HG03565 (cell line): ENCODE measurements around the gene JARID2.
"Not testable (repeated sequence)": the region's sequence is repeated elsewhere in the genome, so short reads cannot be mapped to it uniquely, and the experiment has no call there.

Source experiments
- ATAC-seq: cut with Tn5 transposase; IDR thresholded peaks from one replicate; pipeline ENCODE4 v1.9.1; 2021; ENCODE audit warnings: mild to moderate bottlenecking, moderate library complexity; ENCODE audit not compliant: unreplicated experiment

Gene JARID2

DNA sequence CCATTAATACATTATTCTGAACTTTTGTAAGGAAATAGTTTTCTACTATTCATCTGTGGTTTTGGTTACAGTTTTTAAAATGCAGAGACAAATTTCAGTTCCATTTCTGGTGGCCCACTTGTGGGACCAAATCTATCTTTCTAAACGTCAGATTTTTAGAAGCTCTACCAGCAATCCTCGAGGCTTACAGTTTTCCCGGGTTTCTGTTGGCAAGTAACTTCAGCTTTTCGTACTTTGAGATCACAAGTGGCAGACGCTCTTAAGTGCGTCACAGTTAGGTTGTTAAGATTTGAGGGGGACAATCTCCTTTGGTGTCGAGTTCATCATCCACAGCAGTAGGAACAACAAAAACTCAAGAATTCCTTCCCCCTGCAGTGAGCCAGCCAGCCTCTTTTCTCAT, 60.0 kb downstream of the JARID2 start:
- no peak for ATAC-seq

DNA sequence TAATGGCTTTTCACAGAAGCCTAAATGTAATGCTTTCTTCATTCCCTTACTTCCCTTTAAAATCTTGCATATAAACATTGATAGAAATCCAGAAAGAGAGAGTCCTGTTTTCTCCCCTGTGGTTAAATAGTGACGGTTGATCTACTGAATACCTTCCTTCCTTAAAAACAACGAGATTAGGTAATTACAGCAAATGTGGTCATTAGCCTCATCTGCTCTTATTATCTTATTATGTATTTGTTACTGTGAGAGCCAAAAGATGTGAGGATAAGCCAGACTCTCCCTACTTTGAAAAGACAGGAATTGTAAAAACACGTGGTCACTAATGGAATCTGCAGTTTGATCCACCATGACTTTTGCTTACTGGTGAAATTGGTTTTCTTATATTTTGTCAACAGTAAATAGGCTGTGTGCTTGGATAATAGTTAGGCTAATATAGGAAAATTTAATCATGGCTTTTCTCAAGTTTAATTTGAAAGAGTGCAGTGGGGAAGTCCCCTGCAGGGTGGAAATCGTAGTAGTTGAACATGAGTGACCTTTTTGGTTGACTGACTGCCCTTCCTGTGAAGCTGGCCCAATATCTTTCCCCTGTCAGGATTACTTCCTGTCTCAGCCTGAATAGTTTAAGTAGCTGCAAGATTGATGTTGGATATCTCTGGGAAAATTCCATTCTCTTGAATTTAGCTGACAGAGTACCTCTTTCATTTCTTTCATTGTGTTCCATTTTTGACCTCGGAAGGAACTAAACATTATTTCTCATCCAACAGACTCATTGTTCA, 62.8 kb downstream of the JARID2 start:
- no peak for ATAC-seq

DNA sequence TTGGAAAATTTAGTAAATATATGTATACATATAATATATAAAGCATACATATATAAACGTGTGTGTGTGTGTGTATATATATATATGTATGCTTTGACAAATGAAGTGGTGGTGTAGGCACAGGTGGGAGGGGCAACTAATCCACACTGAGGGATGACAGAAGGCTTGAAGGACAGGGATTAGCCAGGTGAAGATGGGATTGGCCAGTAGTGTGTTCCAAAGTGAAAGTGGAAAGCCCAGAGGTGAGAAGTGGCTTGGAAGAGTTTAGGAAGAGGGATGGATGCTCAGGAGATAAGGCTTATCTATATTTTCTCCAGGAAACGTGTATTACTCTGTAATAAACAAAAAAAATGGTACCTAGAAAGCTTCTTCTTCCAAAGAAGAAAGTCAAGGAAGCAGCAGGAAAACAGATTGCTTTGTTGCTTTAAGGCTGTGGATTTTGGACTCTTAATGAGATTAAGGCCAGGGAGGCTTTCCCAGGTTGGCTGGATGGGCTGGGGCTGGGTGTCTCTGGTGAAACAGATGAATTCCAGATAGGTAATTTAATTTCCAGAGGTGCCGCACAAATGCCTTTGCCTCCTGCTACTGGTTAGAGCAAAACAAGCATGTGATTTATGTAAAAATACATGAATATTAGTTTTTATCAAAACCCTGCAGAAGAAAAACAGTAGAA, 63.9 kb downstream of the JARID2 start:
- ATAC-seq: no peak

DNA sequence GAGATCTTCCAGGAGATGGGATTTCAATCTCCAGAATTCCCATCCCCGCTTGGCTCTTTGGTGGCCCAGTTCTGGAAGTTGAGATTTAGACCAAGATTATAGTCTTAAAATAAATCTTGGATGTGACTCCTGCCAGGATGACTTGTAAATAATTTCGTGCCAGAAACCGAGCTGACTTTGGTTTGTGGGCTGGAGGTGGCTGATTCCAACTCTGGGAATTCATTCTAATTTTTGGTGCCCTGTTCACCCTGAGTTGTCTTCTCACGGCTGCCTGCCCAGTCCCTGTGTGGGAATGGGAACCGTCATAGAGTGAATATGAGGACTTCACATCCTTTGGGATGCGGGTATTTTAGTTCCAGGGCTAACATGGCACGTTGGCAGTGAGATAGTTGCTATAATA, 64.8 kb downstream of the JARID2 start:
- ATAC-seq: no peak

DNA sequence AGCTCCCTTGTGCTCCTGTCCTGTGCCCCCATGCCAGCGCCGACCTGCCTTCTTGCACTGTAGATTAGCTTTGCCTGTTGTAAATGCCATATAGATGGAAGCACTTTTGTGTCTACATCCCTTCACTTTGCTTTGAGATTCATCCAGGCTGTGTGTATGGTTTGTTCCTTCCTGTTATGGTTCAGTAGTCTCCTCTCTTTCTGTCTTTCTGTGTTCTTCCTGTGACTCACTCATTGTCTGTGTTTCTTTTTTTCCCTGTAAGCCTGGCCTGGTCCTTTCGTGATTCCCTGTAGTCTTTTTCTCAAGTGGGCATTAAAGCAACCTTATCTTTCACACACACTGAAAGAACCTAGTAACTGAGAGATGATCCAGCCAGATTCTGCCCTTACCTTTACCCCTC, 66.6 kb downstream of the JARID2 start:
- ATAC-seq: no peak

DNA sequence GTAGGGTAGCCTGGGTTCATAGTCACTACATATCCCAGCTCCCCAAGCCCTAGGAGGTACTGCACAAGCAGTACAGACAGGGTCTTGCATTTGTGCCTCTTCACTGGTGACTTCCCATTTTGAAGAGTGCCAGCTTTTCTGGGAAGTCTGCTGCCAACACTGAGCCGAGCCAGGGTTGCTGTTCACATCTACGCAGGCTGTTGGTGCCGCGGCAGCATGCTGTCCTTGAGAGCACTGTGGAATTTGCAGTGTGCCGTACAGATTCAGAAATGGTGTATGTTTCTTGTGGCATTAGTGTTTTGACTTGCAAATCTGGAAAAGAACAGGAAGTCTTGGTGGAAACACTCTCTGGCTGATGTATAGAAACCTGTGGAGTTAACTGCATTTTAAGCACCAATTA, 67.5 kb downstream of the JARID2 start:
- ATAC-seq: no peak

DNA sequence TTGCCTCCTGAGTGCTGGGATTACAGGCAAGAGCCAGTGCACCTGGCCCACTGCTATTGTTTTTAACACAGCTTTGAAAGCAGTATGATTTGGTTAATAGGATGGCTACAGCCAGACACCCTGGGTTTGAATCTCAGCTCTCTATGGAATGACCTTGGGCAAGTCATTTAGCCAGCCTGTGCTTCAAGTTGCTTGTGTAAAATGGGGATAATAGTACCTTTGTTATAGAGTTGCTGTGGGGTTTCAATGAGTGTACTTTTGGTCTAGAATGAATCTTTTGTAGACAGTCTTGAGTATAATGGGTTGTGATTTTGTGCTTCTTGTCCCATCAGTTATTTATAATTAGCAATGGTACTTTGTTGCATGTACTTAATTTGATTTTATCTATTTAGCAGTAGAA, 70.9 kb downstream of the JARID2 start:
- ATAC-seq: no peak

DNA sequence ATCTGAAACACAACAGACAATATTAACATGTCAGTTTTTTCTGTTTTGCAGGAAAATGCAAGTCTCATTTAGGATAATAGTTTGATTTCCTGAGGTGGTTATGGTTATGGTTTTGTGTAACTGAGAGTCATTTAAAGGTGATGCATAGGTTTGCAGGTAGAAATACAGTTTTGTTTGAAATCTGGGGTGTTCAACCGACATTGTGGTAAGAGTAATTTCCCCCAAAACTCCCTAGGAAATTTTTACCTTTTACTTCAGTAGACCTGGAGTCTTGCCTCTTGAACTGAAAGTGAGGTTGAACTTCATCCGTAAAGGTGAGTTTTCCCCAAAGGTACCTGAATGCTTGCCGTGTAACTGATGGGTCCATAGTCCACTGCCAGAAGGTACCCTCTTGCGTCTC, 71.4 kb downstream of the JARID2 start:
- no peak for ATAC-seq

DNA sequence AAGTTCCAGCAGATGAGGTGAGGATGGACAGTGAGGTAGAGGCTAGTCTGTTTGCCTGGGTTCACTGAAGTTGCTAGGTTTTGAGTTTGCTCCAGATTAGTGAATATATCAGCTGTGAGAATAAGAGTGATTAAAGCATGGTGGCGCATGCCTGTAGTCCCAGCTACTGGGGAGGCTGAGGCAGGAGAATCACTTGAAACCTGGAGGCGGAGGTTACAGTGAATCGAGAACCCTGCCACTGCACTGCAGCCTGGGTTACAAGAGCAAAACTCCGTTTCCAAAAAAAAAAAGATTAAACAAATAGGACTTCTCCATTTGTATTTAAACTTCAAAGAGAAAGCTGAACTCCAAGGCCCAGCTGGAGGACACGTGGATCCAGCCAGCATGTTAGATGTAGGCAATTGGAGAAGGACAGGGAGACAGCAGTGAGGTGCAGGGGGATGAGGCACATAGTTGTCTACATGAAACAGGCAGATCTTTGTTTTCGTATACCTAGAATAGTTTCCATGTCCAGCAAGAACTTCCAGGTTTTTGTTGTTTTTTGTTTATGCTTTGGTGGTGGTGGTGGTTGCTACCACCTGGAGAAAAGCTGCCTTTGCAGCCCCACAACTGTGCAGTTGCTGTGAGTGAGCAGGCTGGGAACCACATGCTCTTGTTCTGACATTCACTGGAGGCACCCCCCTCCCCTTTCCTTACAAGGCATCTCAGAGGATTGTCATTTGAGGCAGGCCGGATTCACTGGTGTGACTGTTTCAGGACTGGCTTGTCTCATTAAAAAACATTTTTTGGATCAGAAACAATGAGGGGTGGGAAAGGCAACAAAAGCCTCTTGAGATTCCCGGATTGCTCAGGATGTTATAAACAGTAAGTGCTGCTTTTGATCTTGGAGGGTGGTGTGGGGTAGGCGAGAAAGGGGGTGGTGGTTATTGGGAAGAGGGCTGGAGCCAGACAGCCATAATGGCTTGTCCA, 72.3 kb downstream of the JARID2 start:
- ATAC-seq: no peak

DNA sequence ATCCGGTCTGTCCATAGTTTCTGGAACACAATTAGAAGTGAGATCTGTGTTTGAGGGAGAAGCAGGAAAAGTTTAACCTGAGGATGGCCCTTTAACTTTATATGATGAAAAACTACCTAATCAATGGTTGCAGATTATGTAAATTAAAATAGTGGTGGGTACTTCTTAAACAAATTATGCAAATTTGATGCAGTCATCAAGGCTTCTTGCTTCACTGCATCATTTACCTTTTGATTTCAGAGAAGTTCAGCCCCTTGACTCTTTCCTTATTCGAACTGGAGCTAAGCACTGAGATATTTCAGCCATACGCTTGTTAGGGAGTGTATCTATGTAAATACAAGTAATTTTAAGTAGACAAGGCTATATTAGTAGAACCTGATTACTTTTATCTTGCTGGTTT, 73.8 kb downstream of the JARID2 start:
- no peak for ATAC-seq

DNA sequence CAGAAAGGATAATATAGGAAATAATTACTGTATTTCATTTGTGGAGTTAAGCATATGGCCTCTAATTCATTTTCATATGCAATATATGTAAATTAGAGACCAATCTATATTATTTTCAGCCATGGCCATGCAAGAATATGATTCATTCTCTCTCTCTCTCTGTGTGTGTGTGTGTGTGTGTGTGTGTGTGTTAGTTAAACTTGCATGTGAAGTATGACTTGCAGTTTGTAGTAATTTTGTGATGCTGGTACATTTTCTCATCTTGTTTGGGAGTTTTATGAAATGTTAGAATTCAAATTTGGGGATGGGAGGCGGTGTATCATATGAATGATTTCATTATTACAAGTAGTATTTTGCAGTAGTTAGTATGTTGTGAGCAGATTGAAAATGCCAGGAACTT, 74.8 kb downstream of the JARID2 start:
- no peak for ATAC-seq

DNA sequence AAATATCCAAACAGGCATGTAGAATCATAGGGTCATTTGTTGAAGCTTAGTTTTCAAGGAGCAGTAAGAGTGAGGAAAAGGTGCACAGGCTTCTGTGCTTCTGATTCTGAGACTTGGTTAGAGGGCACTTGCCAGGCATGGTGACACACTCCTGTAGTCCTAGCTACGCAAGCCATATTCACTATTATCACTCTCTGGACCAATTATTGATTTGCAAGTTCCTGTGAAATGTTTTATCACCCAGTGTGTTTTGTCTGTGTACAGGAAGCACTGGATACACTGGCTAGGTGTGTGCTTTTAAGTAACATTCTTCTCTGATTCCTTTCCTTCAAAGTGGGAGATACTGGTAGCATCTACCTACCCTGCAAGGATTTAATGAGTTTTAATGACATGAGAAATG, 76.3 kb downstream of the JARID2 start:
- ATAC-seq: no peak

DNA sequence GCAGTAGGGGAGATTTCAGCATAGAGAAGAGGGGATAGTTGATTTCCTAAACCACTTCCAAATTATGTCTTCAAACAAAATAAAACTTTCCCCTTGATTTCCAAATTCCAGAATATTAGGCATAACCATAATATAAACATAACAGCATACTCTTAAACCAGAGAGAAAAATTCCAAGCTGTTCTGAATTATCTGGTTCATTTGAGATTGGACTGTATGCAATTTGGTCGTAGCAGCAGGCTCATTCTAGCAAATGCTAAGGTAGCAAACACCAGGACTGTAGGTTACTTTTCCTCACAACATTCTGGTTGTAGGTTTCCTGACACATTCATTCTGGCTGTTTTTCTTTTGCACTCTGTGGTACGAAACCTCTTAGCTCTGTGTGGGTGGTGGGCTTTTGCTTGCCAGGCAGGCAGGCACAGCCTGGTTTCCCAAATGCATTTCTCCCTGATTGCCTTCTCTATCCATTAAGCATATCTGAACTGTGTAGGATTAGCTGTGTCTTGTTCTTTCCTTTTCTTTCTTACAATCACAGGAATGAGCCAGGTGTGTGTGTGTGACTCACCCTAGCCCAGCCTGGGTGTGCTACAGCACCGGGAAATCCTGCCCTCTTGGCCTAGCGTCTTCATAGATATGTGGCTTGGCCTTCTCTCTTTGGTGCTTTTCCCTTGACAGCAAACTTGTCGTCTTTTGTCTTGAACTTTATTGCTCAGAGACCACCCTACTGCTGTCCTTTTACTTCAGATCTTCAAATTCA, 77.1 kb downstream of the JARID2 start:
- no peak for ATAC-seq

DNA sequence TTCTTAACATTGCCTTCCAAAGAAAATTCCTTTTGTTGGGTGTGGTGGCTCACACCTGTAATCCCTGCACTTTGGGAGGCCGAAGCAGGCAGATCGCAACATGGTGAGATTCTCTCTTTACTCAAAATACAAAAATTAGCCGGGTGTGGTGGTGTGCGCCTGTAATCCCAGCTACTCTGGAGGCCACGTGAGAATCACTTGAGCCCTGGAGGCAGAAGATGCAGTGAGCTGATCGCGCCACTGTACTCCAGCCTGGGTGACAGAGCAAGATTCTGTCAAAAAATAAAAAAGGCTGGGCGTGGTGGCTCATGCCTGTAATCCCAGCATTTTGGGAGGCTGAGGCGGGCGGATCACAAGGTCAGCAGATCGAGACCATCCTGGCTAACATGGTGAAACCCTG, 77.7 kb downstream of the JARID2 start:
- not testable (repeated sequence) for ATAC-seq

DNA sequence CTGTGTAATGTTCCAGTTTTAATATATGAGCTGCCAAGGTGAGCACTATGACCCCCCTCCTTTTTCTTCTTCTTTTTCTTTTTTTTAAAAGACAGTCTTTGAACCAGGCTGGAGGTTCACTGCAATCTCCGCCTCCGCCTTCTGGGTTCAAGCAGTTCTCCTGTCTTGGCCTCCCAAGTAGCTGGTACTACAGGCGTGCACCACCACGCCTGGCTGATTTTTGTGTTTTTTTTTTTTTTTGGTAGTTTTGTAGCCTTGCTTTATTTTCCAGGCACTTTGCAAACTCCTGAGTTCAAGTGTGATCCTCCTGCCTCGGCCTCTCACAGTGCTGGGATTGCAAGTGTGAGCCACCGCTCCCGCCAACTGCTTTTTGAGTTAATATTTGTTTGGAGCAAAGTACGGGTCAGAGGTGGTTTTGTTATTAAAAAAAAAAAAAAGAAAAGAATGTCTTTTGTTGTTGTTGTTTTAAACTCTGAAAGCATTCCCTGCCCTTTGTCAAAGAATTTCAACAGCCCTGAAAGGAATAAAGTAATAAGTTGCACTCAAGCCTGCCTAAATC, 78.6 kb downstream of the JARID2 start:
- ATAC-seq: no peak

DNA sequence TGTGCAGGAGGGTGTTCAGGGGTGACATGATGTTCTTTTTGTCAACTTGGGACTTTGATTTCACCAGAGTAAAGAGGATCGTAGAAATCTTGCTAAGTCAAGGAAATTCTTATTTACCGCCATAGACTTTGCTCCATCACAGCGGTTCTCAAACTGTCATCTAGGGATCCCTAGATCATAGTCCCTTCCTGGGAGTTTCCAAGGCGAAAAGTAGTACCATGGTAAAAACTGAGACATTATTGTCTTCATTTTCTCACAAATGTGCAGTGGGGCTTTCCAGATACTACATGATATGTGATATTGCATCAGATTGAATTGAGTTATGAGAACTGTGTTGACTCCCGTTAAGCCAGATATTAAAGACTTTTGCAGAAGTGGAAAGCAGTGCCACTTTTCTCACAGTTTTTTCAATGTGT, 79.7 kb downstream of the JARID2 start:
- no peak for ATAC-seq

DNA sequence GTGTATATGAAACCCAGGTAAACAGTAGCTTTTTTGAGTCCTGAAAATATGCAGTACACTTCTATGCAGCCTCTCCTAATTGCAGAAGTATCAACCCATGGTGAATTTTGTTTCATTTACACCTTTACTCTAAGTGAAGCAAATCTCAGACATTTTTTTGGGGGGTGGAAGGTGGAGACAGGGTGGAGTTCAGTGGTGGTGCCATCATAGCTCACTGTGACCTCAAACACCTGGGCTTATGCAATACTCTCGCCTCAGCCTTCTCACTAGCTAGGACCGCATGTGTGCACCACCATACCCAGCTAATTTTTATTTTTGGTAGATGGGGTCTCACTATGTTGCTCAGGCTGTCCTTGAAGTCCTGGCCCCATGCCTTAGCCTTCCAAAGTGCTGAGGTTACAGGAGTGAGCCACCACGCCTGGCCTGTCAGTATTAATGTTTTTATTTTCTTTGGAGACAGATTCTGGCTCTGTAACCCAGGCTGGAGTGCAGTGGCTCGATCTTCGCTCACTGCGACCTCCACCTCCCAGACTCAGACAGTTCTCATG, 80.3 kb downstream of the JARID2 start:
- ATAC-seq: no peak

DNA sequence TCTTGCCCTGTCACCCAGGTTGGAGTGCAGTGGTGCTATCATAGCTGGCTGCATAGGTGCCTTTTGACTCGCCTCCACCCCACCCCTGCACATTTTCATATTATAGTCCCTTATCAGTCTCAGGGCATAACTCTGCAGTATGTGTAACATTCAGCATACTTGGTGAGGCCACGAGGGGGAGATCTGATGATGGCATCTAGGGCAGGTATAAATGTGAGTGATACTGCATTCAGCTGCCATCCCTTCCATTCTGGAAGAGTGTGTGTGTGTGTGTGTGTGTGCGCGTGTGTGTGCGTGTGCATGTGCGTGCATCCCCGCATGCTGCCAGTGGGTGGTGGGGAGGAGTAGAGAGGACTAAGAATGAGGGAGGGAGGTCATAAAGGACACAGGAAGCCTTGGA, 81.4 kb downstream of the JARID2 start:
- ATAC-seq: no peak

DNA sequence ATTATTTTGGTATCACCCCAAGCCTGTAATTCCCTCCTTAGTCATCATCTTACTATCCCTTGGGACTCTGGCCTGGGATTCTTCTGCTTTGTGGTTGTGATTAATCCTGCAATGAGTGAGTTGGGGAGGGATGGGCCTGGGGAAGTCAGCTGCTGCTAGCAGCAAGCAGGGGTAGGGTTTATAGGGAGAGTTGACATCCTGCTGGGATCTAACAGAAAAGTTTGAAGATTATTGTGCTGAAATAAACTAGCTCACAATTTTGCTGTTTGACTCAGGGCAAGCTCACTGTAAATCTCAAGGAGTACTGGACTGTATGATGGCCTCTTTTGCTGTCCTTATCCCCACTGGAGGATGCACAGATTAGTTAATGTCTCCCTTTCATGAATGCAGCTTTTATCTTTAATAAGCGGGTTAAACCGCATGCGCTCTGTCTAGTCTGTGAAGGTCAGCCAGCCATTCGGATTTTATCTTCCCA, 83.4 kb downstream of the JARID2 start:
- no peak for ATAC-seq
